ENCODE measurements around the gene ZACN.

GRCh38 chr17:76103274-76104139, 24.5 kb downstream of the ZACN start, which contains the start of gene EXOC7:
- TF ChIP-seq CTCF (IDR thresholded peaks at IDR 0.05; ENCODE audit: insufficient read depth, low read length, poor library complexity, severe bottlenecking), result no peak
- no peak for TF ChIP-seq EZH2phosphoT487 (conservative IDR thresholded peaks at IDR 0.05; ENCODE audit: low read length)
